Activated naive CD8-positive, alpha-beta T cell treated with anti-CD3 and anti-CD28 coated beads, Interleukin-2, amount 10 ng/mL, durations not matched to agents 7 days and 5 days (primary cell): Measurements from ENCODE around the gene GIN1. TPM values are rescaled to one million over a fixed set of nuclear protein-coding genes. Genes with fewer than 3 reads are reported as not detected.
A peak's percentile ranks its signal among the peaks of the same experiment; 100 is the strongest.

Source experiments
- ATAC-seq: fragments of 150-1000 bp; cut with Tn5 transposase; one replicate; pipeline ENCODE4 v1.10.0; 2021; ENCODE audit warnings: low read depth, moderate library complexity
- POLR2A ChIA-PET: fragments of 350-600 bp; sonication (Branson Sonifier 250); formaldehyde crosslinking; loops from one replicate; lab custom pipeline; 2021; ENCODE audit warnings: antibody characterized with exemption; lab: Charles Lee
- DNase-seq: peaks from one replicate; pipeline ENCODE4 v3.0.0; 2021
- H3K27ac Mint-ChIP-seq: one replicate; pipeline ENCODE4 v1.8.0; 2022; ENCODE audit warnings: mild to moderate bottlenecking, mixed read lengths
- H3K27me3 Mint-ChIP-seq: one replicate; pipeline ENCODE4 v1.8.0; 2022; ENCODE audit warnings: mild to moderate bottlenecking, moderate library complexity, mixed read lengths
- H3K36me3 Mint-ChIP-seq: one replicate; pipeline ENCODE4 v1.8.0; 2021; ENCODE audit warnings: mild to moderate bottlenecking, mixed read lengths
- H3K4me1 Mint-ChIP-seq: one replicate; pipeline ENCODE4 v1.8.0; 2021; ENCODE audit warnings: mixed read lengths
- H3K4me3 Mint-ChIP-seq: one replicate; pipeline ENCODE4 v1.8.0; 2022; ENCODE audit warnings: mild to moderate bottlenecking, moderate library complexity, mixed read lengths
- H3K9me3 Mint-ChIP-seq: one replicate; pipeline ENCODE4 v1.8.0; 2021; ENCODE audit warnings: mixed read lengths
- total RNA-seq, 2 experiments: library from RNA; stranded (reverse); gene quantifications; one replicate each; pipeline ENCODE4 v1.2.3, GENCODE V29; 2021

GIN1 gene
- total RNA-seq, 2 experiments from 2014 or later, result 10.3 to 10.7 TPM

DNA sequence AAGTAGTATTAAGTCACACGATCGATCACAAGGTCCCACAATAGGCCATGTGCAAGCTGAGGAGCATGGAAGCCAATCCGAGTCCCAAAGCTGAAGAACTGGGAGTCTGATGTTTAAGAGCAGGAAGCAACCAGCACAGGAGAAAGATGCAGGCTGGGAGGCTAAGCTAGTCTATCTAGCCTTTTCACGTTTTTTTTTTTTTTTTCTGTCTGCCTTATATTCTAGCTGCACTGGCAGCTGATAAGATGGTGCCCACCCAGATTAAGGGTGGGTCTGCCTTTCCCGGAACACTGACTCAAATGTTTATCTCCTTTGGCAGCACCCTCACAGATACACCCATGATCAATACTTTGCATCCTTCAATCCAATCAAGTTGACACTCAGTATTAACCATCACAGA is 6.6 kb upstream of the GIN1 start:
- ATAC-seq (no peak), DNase-seq (no peak)
- POLR2A ChIA-PET, result no interaction called here
- H3K27me3 Mint-ChIP-seq, result no peaks in the 10 kb centered on the region
- no peak overlapping the region for H3K27ac Mint-ChIP-seq
- H3K4me3 Mint-ChIP-seq, result no peak overlapping the region
- no peaks in the 10 kb centered on the region for H3K9me3 Mint-ChIP-seq
- H3K4me1 Mint-ChIP-seq, result peaks cover 18% of the 10 kb centered on the region
- H3K36me3 Mint-ChIP-seq, result peaks cover 30% of the 10 kb centered on the region

DNA sequence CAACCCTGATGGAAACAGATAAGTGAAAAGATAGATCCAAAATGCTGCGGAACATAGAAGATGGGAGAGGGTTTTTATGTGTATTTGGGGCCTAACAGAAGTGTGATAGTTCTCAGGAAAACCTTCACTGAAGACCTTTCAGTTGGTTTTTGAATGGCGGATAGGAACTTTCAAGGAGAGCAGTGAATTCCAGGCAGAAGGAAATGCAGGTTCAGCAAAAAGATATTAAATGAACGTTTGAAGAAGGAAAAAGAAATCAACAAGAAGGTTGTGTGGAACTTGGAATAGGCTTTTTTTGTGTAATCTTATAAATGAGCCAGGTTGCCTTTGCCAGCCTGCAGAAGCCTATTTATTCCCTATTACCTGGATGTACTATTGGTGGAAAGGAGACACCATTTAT is 2.3 kb upstream of the GIN1 start:
- Mint-ChIP-seq H3K4me1 (peaks cover 24% of the 10 kb centered on the region), H3K27ac (no peak overlapping the region)

DNA sequence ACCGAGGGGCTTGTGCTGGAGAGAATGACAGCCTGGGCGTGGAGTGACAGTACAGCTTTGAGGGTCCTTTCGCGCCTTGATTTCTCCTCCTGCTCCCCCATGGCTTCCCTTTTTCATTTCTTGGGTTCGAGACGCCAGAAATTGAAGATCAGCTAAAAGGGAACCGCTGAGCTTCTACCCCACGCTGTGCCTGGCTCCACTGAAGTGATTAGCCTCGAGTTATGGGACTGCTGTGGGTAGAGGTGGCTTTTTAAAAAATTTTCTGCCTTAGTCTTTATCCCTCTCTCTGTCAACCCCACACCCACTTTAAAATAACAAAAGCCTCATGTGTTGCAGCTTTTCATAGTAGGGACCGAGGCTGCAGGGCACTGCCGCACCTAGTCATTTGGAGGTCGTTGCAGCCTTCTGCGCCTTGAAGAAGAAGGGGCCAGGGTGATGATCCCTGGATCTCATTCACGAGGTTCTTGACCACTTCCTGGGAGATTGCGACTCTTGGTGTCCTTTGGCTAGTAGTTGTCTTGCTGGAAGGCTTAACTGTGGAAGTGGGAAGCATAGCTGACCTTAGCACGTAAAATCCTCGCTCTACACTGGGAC is 766 bp upstream of the GIN1 start:
- no peaks in the 10 kb centered on the region for H3K27me3 Mint-ChIP-seq
- peak overlapping the region; percentile 89 for H3K4me3 Mint-ChIP-seq
- peaks cover 23% of the 10 kb centered on the region for H3K4me1 Mint-ChIP-seq
- H3K9me3 Mint-ChIP-seq, result no peaks in the 10 kb centered on the region
- peak overlapping the region; percentile 98 for H3K27ac Mint-ChIP-seq
- H3K36me3 Mint-ChIP-seq, result peaks cover 15% of the 10 kb centered on the region
- no peak for ATAC-seq
- POLR2A ChIA-PET, result interaction anchor here (0.8 to 2.4 kb wide), 9 partner anchors 9 to 824 kb away, joined by 3 to 21 read pairs (median 6); partner anchors contain the start of genes MACIR, PAM and SLCO4C1
- DNase-seq, result peak; percentile 38

More for the DNA sequence above, 2.3 kb upstream of the GIN1 start:
- Mint-ChIP-seq H3K27me3 (no peaks in the 10 kb centered on the region), H3K4me3 (peak overlapping the region; percentile 89), H3K9me3 (no peaks in the 10 kb centered on the region), H3K36me3 (peaks cover 17% of the 10 kb centered on the region)
- ATAC-seq (no peak), DNase-seq (no peak)
- POLR2A ChIA-PET, result no interaction called here

DNA sequence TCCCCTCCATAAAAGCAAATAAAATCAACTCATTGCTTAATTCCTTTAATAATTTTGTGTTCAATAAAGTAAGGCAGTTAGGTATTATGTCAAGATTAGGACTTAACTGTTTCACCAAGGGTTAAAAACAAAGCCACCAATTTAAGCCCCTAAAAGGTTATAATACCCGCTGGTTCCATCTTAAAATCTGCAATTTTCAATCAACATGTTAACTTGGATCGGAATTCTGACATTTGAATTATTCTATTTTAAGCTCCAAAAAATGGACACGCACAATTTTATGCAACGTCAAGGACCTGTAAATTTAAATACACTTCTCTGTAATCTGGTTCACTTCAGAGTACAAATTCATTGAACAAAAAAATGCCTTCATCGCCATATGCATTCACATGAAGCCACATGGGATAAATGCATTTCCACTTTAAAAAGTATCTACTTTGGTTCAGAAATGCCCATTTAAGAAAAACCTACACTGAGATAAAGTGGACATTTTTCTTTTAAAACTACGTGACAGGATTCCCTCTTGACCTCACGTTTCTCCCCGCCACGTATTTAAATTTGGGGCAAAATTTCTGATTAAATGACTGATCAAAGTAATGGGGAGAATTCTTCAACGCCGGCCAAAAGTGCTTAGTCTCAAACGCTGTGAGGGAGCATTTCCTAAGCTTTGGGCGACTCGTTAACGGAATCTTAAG is 721 bp downstream of the GIN1 start:
- DNase-seq, result no peak
- H3K4me1 Mint-ChIP-seq, result peaks cover 26% of the 10 kb centered on the region

DNA sequence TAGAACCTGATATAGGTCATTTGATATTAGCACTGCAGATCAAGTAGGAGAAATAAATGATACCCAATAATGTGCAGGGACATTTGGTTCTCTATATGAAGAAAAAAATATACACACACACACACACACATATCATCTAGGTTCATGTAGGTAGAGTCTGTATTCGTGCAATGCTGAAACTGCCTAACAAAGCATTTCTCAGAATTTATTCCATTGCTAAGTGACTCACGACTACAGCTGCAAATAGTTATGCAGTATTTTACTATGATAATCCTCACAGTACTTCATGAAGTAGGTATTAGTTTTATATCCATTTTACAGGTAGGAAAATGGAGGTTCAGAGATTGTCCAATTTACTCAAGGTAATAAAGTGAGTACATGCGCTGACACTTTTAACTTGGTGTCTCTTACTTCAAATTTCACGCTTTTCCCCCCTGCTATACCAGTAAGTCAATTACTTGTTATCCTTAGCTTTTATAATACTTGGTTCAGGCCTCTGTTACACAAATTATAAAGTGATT is 2.4 kb downstream of the GIN1 start:
- POLR2A ChIA-PET, result no interaction called here
- no peak overlapping the region for H3K27ac Mint-ChIP-seq

More for the DNA sequence above, 721 bp downstream of the GIN1 start:
- ATAC-seq, result no peak
- Mint-ChIP-seq H3K9me3 (no peaks in the 10 kb centered on the region), H3K27me3 (no peaks in the 10 kb centered on the region), H3K4me3 (peak overlapping the region; percentile 89), H3K27ac (peak overlapping the region; percentile 98), H3K36me3 (peaks cover 19% of the 10 kb centered on the region)
- POLR2A ChIA-PET, result interaction anchor here (1.0 to 2.4 kb wide), 8 partner anchors 8 to 356 kb away, joined by 3 to 21 read pairs (median 8); partner anchors contain the start of gene MACIR

DNA sequence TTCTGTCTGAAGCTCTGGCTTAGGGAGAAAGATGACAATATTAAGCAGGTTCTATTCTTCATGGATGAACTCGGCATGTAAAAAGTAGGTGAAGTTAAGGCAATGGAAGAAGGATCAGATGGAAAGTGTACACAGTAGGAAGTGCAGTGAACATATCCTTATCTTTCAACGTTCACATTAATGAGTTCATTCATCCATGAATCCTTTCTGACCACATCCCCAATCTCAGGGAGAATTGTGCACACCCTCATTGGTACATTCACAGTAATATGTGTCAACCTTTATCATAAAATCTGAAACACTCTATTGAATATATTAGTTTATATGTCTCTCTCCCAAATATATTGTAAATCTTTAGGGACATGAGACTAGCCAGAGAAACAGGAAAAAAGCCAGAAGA is 5.5 kb downstream of the GIN1 start:
- POLR2A ChIA-PET, result interaction anchor here (0.6 kb wide), 1 partner anchor 70 kb away, joined by 3 read pairs; no protein-coding TSS in a partner anchor
- H3K9me3 Mint-ChIP-seq, result peaks cover 7% of the 10 kb centered on the region
- H3K27me3 Mint-ChIP-seq, result no peaks in the 10 kb centered on the region
- ATAC-seq (no peak), DNase-seq (no peak)
- no peak overlapping the region for H3K27ac Mint-ChIP-seq
- no peak overlapping the region for H3K4me3 Mint-ChIP-seq
- peaks cover 17% of the 10 kb centered on the region for H3K36me3 Mint-ChIP-seq
- peaks cover 33% of the 10 kb centered on the region for H3K4me1 Mint-ChIP-seq

More for the DNA sequence above, 2.4 kb downstream of the GIN1 start:
- Mint-ChIP-seq H3K4me1 (peaks cover 27% of the 10 kb centered on the region), H3K36me3 (peaks cover 13% of the 10 kb centered on the region), H3K9me3 (no peaks in the 10 kb centered on the region), H3K4me3 (no peak overlapping the region), H3K27me3 (no peaks in the 10 kb centered on the region)
- DNase-seq (no peak), ATAC-seq (no peak)

DNA sequence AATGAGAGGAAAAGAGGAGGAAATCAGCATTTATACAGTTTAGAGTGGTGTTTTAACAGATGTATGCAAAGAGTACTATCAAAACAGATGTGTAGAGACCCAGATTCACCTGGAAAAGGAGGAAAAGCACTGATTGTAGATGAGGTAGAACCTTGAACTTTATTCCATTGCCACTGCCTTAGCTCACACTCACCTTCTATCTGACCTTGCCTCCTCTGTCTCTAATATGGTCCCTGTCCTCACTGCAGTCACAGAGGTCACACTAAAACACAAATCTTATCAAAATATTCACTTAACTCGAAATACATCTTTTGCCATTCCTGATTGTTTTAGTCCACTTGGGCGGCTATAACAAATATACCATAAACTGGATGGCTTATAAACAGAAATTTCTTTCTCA is 7.0 kb downstream of the GIN1 start:
- Mint-ChIP-seq H3K4me3 (no peak overlapping the region), H3K27me3 (no peaks in the 10 kb centered on the region), H3K4me1 (peaks cover 32% of the 10 kb centered on the region), H3K9me3 (peaks cover 7% of the 10 kb centered on the region), H3K36me3 (peaks cover 25% of the 10 kb centered on the region), H3K27ac (no peak overlapping the region)
- ATAC-seq, result no peak
- no peak for DNase-seq
- POLR2A ChIA-PET, result interaction anchor here (3.0 kb wide), 1 partner anchor 8 kb away, joined by 19 read pairs; the partner anchor contains the start of genes GIN1 and PPIP5K2

DNA sequence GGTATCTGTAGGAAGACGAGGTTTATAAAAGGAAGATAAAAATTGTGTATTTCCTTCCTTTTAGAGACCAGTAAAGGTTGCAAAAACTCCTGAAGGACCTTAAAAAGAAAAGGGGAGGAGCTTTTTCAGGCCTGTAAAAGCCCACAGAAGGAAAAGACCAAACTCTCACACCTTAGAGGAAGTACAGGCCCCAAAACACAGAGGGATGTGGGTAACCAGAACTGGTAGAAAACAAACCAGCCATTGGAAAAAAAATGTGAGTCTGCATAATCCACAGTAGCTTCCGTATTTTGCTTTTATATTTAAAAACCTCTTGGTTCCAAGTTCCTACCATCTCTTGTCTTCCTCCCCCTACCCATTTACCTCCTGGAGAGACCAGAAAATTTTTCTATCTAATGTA is 8.5 kb downstream of the GIN1 start:
- ATAC-seq (peak; percentile 87), DNase-seq (no peak)
- H3K27ac Mint-ChIP-seq, result peak overlapping the region; percentile 71
- POLR2A ChIA-PET, result interaction anchor here (1.2 to 3.0 kb wide), 2 partner anchors 9 to 147 kb away, joined by 6 to 19 read pairs; partner anchors contain the start of genes GIN1, MACIR and PPIP5K2
- no peaks in the 10 kb centered on the region for H3K27me3 Mint-ChIP-seq
- peaks cover 7% of the 10 kb centered on the region for H3K9me3 Mint-ChIP-seq
- H3K36me3 Mint-ChIP-seq, result peaks cover 31% of the 10 kb centered on the region
- H3K4me1 Mint-ChIP-seq, result peaks cover 30% of the 10 kb centered on the region
- peak overlapping the region; percentile 55 for H3K4me3 Mint-ChIP-seq

DNA sequence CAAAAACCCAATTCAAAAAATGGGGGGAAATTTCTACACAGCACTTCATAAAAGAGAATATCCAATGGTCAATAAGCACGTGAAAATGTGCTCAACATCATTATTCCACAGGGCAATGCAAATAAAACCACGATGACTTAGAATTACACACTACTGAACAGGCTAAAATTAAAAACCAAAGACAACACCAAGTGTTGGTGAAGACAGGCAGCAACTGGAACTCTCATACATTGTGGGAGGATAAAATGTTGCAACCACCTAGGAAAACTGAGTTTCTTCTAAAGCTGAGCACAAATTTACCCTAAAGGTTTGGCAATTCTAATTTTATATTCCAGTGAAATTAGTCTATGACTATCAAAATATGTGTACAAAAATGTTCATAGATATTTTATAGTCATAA is 9.5 kb downstream of the GIN1 start:
- POLR2A ChIA-PET, result interaction anchor here (3.0 kb wide), 1 partner anchor 10 kb away, joined by 19 read pairs; the partner anchor contains the start of genes GIN1 and PPIP5K2
- peaks cover 30% of the 10 kb centered on the region for H3K4me1 Mint-ChIP-seq
- no peak for ATAC-seq
- peaks cover 33% of the 10 kb centered on the region for H3K36me3 Mint-ChIP-seq
- peaks cover 7% of the 10 kb centered on the region for H3K9me3 Mint-ChIP-seq
- no peaks in the 10 kb centered on the region for H3K27me3 Mint-ChIP-seq
- no peak overlapping the region for H3K27ac Mint-ChIP-seq
- H3K4me3 Mint-ChIP-seq, result no peak overlapping the region
- DNase-seq, result no peak

DNA sequence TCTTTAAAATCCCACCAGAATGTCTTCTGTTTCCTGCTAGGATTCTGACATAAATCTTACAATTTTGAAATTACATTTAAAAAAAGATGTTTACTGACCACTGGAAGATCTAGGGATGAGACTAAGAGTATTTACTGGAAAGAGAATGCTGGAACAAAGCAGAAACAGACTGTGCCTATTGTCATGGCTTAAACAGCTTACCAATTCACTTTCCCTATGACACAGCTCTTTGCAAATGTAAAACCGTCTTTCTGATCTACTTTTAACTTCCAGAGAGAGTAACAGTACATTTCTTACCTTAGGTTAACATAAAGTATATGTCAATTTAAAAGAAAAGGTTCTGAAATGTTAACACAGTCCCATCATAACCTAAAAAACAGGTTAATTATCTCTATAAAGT is 10.7 kb downstream of the GIN1 start:
- H3K27me3 Mint-ChIP-seq, result no peaks in the 10 kb centered on the region
- H3K4me3 Mint-ChIP-seq, result no peak overlapping the region
- DNase-seq (no peak), ATAC-seq (no peak)
- H3K36me3 Mint-ChIP-seq, result peaks cover 30% of the 10 kb centered on the region
- peaks cover 7% of the 10 kb centered on the region for H3K9me3 Mint-ChIP-seq
- peaks cover 27% of the 10 kb centered on the region for H3K4me1 Mint-ChIP-seq
- POLR2A ChIA-PET, result interaction anchor here (1.7 kb wide), 1 partner anchor 10 kb away, joined by 10 read pairs; the partner anchor contains the start of genes GIN1 and PPIP5K2
- no peak overlapping the region for H3K27ac Mint-ChIP-seq

DNA sequence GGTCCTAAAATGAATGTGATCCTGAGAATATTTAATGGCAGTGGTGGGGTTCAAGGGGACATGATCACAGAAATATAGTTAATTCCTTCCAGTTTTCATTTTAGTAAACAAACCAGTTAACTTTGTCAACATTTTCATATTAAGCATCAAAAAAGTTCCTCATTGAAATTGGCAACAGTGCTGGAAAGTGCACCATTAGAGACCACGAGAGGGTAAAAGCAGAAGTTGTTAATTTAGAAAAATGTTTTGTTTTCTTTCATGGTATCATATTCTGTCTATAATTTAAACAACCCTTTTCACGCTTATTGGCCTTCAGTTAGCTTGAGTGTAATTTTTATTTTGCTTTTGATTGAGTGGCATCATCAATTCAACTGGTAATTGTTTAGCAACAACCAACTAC is 11.9 kb downstream of the GIN1 start:
- no peak overlapping the region for H3K4me3 Mint-ChIP-seq
- POLR2A ChIA-PET, result interaction anchor here (1.7 kb wide), 1 partner anchor 12 kb away, joined by 10 read pairs; the partner anchor contains the start of genes GIN1 and PPIP5K2
- no peak for DNase-seq
- no peaks in the 10 kb centered on the region for H3K27me3 Mint-ChIP-seq
- H3K9me3 Mint-ChIP-seq, result peaks cover 7% of the 10 kb centered on the region
- H3K4me1 Mint-ChIP-seq, result peaks cover 26% of the 10 kb centered on the region
- peaks cover 33% of the 10 kb centered on the region for H3K36me3 Mint-ChIP-seq
- ATAC-seq, result no peak
- no peak overlapping the region for H3K27ac Mint-ChIP-seq

DNA sequence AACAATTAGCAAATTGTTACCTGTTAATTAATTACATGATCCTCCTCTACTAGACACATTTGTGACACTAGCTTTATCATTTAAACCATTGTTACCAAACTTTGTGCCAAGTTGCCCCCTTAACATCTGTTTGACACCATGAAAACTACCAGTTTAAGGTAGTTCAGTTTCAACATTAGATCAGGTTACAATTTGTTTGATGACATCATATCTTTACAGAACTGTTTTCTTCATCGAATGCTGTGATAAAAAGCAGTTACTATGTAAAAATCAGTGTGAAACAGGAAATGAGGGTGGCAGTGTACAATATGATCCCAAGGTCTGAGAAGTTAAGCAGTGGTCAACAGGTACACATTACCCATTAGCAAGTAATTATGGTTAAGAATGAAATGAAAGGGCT is 17.7 kb downstream of the GIN1 start:
- H3K4me1 Mint-ChIP-seq, result no peaks in the 10 kb centered on the region
- H3K27ac Mint-ChIP-seq, result no peak overlapping the region
- DNase-seq, result no peak
- no peaks in the 10 kb centered on the region for H3K9me3 Mint-ChIP-seq
- H3K4me3 Mint-ChIP-seq, result no peak overlapping the region
- POLR2A ChIA-PET, result no interaction called here
- no peak for ATAC-seq
- no peaks in the 10 kb centered on the region for H3K27me3 Mint-ChIP-seq
- peaks cover 23% of the 10 kb centered on the region for H3K36me3 Mint-ChIP-seq

DNA sequence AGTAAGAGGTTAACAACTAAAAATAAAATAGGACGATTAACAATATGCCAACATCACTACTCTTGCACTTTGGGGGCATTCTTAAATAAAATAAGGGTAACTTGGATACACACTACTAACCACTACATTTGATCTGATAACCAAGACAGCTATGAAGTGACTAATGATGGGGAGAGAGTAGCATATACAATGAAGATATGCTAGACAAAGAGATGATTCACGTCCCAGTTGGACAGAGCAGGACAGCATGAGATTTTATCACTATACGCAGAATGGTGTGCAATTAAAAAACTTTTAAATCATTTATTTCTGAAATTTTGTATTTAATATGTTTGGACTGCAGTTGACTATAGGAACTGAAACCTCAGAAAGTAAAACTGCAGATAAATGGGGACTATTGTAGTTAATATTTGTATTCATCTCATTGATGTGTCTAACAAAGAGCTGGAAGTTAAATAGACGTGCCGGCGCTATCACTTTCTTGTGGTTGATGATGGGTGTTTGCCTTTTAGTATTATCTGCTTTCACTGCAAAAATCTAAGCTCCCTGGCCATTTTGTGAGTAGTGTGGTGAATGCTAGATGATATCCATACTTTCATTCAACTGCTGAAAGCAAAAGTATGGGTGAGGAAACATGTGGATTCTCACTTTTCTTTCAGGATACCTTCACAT is 18.7 kb downstream of the GIN1 start:
- no peaks in the 10 kb centered on the region for H3K27me3 Mint-ChIP-seq
- no peak overlapping the region for H3K4me3 Mint-ChIP-seq
- ATAC-seq (no peak), DNase-seq (no peak)
- POLR2A ChIA-PET, result no interaction called here
- H3K9me3 Mint-ChIP-seq, result no peaks in the 10 kb centered on the region
- no peak overlapping the region for H3K27ac Mint-ChIP-seq
- no peaks in the 10 kb centered on the region for H3K4me1 Mint-ChIP-seq
- peaks cover 25% of the 10 kb centered on the region for H3K36me3 Mint-ChIP-seq
